NCI-H1092 (cell line): ENCODE results near the gene RYR3.

Source experiments
- DNase-seq: peaks from one replicate; lab custom pipeline; 2025; lab: John Stamatoyannopoulos, UW

The RYR3 gene

DNA sequence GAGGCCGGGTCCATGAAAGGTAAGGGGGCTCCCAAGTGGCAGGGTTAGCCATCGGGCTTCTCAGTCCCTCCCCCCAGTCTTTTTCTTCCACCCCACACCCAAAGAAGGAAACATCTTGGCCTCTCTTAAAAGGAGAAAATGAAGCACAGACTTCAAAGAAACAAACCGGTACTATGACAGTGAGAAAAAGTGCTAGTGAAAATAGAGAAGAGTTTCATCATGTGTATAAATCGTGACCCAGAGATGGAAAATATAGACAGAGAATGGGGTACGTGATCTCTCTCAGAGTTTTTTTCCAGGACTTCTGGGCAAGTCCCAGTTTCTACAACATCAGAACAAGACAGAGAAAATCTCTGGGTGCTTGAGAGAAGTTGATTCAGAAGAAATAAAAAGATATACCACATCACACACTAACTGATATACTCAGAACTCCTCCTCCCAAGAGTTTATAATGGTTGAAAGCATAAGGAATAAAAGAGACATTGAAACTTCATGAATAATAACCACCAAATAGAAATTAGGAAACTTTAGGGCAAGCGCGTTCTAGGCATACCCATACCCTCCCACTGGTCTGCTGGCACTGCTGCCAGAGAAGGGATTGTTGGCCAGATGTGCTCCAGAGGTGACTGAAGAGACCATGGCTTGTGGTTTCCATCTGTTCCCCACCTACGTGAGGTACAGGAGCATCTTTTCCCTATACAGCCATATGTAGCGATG is 338.6 kb downstream of the RYR3 start:
- no peak for DNase-seq

DNA sequence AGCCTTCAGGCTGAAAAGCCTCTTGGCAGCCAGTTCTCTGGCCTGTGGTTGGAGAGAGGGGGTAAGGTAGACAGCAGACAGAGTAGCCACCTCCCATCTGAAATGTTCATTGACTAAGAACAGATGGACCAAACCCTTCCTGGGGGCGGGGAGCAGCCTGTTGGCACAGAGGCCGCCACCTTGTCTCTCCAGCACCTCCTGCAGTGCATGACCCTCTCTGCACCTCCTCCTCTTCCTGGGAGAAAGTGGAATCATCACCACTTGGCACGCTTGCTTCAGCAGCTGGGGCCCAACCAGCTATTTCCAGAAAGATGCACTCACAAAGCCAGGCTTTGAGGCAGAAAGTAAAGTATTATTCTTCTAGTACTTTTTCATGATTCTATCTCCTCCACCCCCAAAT is 344.1 kb downstream of the RYR3 start:
- DNase-seq = no peak

DNA sequence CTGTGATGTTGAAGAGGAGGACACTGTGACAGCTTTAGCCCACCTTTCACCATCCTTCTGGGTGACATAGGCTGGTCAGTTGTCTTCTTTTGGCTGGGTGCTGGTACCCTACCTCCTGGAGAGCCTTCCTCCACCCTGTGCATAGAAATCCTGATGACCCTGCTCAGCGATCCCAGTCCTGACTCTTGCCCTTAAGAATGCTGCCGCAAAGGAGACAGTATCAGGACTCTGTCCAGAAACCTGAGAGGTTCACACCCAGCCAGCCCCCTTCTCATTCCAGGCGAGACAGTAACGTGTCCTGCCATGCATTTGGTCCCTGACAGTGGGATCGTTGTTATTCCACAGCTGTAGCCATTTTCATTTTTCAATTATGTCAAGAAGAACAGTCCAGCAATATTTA is 344.7 kb downstream of the RYR3 start:
- no peak for DNase-seq

DNA sequence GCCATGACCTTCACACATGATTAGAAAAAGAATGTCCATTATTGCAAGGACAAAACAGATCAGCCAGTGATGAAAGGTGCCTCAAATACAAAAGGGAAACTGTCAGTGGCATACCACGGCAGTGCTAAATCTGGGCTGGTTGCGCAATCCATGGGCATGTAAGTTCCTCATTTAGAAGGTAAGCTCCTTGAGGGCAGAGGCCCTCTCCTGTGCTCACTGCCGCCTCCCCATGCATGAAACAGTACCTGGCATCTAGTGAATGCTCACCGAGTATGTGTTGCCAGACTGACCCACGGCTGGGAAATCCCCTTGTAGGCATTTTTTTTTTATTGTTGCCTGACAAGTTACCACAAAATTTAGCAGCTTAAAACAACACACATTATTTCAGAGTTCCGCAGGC is 345.4 kb downstream of the RYR3 start:
- DNase-seq = no peak

DNA sequence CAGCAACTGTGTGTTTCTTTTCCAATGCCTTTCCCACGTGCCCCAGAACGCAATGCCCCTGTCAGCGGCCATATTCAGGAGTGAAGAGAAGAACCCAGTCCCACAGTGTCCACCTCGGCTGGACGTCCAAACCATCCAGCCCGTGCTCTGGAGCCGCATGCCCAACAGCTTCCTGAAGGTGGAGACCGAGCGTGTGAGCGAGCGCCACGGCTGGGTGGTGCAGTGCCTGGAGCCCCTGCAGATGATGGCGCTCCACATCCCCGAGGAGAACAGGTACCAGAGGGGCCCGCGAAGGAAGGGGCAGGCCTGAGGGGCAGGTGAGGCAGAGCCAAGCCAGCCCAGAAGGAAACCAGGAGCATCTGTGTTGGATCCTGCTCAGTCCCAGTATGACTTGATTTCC is 349.4 kb downstream of the RYR3 start:
- DNase-seq = no peak

DNA sequence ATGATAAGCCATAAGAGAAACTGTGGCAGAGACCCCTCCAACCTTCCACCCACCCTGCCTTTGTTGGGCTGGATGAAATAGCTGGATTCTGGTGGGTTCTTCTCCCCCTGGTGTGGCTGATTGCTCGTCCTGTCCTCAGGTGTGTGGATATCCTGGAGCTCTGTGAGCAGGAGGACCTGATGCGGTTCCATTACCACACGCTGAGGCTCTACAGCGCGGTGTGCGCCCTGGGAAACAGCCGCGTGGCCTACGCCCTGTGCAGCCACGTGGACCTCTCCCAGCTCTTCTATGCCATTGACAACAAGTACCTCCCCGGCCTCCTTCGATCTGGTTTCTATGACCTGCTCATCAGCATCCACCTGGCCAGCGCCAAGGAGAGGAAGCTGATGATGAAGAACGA is 351.2 kb downstream of the RYR3 start:
- no peak for DNase-seq

DNA sequence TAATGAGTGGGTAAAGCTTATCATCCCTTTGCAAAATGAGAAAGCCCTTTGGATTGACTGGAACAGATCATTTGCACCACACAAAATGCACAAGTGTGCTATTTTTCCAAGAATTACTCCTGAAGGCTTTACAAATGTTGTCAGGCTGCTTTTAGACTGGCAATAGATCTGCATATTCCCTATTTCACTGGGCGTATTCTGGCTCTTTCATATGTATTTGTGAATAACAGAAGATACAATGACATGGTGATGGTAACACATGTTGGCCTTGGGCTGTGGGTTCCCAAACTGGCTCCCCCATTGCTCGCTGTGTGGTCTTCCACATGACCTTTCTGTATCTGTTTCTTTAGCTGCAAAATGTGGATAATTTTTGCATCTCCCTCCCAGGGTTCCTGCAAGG is 354.2 kb downstream of the RYR3 start:
- DNase-seq = no peak

DNA sequence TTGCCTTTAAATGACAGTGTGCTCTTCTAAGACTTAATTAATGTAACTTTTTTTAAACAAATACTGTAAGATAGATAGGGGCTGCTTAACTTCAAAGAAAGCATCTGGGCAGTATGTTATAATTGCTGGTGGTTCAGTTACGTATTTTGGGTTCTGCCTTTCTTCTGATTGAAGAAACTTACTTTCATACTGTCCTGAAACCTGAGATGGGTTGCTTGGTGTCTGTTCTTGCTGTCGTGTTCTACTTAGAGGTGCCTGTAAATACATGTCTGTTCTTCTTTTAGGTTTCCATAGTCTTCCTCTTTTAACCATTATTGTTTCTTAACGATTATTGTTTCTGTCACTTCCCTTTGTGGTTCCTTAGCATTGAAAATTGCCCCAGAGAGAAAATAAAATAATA is 359.8 kb downstream of the RYR3 start:
- DNase-seq = no peak

DNA sequence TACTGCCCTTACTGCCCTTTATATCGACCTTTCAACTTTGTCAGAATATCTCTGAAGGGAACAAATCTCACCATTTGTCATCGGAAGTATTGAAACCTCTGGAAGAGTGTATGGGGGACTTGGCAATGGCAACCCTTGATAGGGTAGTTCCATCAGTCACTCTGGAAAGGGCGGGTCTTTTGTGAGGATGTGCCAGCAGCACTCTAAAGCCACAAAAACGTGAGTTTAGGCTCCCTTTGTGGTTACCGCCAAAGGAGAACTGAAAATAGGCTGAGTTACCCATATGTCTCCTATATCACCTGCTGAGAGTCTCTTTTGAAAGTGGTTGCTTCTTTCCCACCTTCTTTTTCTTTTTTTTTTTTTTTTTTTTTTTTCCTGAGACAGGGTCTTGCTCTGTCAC is 360.7 kb downstream of the RYR3 start:
- no peak for DNase-seq

DNA sequence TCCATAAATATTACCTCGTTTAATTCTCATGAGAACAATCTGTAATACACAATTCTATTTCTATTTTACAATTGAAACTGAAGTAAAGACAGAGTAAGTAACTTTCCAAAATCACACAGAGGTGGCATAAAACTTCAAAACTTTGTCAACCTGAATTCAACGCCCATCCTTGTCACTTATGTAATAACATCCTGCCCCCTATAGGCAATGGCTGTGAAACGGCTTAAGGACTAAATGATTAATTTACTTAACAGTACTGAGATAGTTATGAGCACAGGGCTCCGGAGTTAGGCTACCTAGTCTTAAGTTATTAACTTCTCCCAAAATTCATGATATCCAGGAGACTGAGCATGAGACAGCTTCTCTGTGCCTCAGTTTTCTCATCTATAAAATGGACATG is 364.5 kb downstream of the RYR3 start:
- DNase-seq = no peak

DNA sequence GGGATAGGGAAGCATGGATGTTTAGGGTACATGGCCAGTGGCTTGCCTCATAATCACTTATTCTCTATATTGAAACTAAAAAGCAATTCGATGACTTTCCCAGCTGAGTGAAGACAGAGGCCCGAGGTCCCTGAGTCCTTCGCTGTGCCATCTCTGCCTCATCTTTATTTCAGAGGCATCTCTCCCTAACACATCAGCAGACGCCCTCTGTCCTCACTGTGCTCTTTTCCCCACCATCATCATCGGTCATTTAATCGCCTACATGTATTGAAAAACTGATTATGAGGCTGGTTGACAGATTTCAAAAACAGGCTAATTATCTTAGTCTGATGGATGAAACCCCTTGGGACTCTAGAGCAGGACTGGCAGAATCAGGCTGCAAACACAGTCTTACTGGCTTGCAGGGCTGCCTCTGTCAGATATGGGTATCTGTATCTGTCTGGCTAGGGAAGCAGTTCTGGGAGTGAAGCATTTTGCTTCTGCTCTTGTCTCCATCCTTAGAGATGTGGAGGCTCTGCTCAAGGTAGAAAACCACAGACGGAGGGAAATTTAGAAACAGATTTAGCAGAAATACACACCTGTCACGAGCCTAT is 366.6 kb downstream of the RYR3 start:
- DNase-seq = no peak

DNA sequence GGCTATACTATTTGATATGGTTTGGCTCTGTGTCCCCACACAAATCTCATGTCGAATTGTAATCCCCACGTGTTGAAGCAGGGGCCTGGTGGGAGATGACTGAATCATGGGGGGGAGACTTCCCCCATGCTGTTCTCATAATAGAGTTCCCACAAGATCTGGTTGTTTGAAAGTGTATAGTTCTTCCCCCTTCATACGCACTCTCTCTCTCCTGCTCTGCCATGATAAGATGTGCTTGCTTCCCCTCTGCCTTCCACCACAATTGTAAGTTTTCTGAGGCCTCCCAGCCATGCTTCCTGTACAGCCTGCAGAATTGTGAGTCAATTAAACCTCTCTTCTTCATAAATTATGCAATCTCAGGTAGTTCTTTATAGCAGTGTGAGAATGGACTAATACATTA is 367.4 kb downstream of the RYR3 start:
- DNase-seq = no peak

DNA sequence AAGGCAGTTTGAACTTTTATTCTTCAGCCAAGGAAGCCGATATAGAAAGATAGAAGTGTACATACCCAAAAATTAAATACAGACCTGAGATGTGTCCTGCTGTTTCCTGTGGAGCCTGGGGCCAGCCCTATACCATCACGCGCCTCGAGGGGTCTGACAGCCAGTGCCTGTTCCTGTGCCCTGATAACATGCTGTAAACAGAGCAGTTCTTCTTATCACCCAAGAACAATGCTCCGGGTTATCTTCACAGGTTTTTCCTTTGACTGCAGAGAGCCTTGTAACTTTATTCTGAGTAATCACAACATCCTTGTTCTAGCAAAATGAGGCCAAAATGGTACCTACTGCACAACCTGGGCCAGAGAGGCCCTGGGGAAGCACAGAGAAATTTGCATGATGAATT is 367.8 kb downstream of the RYR3 start:
- DNase-seq = no peak

DNA sequence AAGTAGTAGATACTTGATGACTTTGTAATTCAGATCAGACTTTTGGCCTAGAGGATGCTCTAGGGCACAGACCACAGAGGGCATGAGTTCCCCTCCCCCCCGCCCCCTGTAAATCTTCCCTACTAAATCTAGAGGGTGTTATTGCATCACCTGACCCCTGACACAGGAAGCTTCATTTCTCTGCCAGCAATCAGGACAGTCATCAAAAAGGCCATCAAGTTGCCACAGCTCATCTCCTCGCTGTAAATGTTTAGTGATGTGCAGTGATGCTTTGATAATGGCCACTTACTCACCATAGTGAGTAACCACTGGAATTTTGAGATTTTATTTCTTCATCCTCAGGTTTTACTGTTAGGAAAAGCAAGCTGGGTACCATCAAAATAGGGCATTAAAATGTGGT is 368.3 kb downstream of the RYR3 start:
- DNase-seq = no peak

DNA sequence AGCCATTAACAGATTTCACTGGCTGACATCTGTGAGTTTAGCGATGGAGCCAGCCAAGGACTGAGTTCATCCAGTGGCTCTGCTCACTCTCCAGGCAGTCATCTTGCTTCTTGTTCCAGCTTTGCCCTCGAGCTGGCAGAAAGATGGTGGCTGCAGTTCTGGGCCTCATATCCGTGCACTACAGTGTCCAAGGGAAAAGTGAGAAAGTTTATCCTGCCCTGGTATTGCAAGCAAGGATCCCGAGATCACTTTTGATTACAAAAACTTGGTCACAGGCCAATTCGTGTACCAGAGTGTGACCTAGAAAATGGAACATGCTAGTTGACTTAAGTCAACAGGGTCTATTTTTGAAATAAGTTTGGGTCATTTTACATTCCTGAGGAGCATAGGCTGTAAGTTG is 369.6 kb downstream of the RYR3 start:
- no peak for DNase-seq

DNA sequence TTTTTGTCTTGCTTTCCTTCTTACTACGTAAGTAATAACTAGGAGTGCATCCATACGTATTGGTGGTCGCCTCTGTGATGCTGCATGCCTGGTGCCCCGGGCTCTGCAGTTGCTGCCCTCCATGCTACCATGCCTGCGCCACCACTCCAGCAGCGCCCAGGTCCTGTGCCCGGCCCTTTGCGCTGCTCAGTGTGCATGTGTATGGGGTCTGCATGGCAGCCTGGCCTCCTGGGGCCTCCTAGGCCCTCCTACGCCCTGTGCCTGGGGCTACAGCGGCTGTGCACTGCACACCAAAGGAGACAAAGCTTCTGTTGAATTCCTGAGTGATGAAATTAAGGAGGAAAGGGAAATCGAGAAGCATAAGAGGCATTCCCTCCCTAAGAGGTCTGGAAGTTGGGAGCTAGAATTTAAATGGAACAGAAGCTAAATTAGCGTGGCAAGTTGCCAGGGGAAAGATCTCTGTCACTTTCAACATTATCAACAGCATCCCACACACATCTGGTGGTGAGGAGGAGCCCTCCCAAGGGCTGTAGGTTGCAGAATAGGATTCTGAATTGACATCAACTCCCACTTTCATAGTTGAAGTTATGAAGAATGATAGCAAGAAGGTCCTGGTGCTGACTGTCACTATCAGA is 382.5 kb downstream of the RYR3 start:
- no peak for DNase-seq

DNA sequence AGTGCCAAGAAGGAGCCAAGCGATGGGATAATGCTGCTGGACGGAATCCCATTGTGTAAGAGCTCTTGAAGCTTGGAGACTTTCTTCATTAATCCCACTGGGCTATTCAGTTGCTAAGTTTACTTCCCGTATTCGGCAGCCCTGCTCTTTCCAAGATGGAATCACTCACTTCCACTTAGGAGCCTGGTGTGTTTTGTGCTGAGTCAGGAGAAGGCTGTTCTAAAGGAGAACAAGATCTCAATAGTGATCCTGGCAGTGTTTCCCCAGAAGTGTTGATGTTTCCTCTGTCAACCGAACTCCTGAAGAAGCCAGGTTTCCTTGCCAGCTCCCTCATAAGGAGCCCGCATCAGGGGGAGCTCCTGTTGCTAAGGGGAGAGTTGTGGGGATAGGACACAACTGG is 387.4 kb downstream of the RYR3 start:
- DNase-seq = no peak

DNA sequence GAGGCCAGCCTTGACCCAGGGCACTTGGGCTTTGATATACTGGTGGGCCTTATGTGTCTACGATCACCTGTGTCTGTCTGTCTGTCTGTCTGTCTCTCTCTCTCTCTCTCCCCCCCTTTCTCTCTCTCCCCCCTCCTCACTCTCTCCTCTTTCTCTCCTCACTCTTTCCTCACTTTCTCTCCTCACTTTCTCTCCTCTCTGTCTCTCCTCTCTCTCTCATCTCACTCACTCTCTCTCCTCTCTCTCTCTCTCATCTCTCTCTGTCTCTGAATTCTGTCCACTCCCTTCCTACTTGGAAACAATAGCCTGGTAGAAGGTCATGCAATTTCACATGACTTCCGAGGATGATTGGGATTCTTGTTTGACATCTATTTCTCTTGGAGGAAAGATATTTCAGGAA is 388.4 kb downstream of the RYR3 start:
- no peak for DNase-seq

DNA sequence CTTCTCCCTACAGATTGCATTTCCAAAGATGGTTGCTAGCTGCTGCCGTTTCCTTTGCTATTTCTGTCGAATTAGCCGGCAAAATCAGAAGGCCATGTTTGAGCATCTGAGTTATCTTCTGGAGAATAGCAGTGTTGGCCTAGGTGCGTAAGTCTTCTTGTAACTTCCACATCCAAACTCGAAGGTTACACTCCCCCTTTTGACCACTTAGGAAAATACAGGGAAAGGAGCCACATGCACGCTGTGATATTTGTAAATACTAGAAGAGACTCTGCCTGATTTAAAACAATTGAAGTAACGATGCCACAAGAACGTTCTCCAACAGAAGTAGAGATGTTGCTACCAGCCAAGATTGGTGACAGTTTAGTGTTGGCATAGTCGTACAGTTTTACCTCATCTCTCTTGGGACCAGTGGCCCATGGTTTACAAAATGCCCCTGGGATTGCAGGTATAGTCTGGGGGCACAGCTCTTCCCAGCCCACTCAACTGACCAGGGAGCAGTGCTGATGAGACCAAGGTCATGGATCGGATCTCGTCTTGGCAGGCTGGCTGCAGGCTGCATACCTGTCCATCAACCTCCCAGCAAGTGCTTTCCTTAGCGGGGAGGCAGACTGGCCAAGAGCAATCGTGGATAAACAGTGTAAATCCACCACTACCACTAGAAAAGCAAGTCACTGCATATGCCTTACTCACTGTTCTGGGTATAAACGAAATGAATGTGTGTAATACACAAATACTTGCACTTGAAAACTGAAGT is 389.1 kb downstream of the RYR3 start:
- DNase-seq = no peak

DNA sequence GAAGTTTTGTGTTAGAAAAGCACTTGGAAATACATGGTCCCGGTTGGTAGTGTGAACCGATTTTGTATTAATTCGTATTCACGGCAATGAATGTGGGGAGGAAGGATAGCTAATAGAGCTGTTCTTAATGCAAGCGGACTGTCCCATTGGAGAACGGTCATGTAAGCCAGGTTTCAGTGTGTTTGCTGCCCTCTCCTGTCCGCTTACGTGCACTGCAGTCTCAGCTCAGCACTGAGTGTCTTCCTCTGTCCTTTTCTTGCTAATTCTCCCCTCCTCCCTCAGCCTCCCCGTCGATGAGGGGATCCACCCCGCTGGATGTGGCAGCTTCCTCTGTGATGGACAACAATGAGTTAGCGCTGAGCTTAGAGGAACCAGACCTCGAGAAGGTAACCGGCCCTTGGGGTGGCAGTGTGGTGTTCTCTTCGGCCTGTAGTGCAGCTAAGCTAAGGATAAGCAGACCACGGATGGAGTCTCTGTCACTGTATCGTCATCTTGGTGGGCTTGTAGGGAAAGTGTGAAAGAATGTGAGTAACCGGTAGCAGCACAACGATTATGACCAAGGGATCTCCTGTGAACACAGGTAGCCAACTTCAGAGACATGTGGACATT is 390.0 kb downstream of the RYR3 start:
- DNase-seq = no peak

DNA sequence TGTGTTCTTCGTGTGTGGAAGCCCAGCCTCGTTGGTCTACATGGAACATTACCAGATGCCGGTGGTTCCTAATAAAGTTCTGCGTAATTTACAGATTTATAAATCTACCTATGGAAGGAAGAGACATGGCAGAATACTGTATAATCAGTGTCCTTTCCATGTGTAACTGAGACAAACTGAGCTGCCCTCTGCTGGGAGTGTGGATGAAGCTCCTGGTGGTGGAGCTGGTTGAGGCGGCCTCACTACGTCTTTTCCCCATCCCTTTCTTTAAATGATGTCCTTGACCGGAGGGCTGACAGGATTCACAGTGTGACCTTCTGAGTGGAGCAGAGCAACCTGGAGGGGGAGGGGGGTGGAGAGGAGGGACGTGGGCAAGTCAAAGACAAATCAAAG is 390.5 kb downstream of the RYR3 start:
- DNase-seq = no peak

DNA sequence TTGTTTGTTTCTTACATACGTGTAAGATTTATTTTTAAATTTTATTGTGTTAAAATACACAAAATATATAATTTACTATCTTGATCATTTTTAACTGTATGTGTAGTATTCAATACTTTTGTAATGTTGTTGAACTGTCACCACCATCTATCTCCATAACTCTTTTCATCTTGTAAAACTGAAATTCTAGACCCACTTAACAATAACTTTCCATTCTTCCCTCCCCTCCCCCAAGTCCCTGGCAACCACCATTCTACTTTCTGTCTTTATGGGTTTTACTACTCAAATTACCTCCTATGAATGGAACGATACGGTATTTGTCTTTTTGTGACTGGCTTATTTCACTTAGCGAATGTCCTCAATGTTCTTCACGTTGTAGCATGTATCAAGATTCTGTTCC is 395.4 kb downstream of the RYR3 start:
- DNase-seq = no peak

DNA sequence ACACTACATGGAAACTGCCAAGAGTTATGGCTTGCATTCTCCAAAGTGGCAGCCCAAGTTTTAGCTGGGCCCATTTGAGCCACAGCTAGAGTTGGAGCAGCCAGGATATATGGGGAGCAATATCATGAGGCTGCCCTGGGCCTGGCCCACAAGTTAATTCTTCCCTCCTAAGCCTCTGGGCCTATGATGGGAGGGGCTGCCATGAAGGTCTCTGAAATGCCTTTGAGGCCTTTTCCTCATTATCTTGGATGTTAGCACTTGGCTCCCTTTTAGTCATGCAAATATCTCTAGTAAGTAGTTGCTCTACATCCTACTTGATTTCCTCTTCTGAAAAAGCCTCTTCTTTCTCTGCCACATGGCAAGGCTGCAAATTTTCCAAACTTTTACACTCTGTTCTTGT is 400.0 kb downstream of the RYR3 start:
- no peak for DNase-seq
